ENCODE results near the gene API5.

API5 gene

GRCh38 chr11:43360361-43361032, 48.7 kb downstream of the API5 start:
- no peak for DNase-seq

GRCh38 chr11:43366677-43367076, 54.9 kb downstream of the API5 start:
- DNase-seq: no peak

- no peak for DNase-seq
Measured at GRCh38 chr11:43367382-43368178, 55.8 kb downstream of the API5 start.

DNA sequence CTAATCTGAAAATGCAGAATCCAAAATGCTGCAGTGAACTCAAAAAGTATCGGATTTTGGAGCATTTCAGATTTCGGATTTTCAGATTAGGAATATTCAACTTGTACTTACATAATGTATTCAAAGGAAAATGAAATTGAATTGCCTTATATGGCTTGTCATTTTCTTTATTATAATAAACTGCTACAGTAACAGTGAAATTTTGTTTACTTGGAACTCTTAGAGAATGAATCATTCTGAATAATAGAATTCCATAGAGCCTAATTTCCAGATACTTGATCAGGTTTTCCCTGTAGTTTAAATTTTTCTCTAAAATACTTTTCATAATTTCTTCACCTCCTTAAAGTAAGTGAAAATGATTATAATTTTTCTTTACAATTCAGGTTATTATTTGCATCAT, 64.3 kb downstream of the API5 start:
- DNase-seq: no peak

- DNase-seq: no peak
Measured at GRCh38 chr11:43376594-43376993, 64.8 kb downstream of the API5 start.

DNA sequence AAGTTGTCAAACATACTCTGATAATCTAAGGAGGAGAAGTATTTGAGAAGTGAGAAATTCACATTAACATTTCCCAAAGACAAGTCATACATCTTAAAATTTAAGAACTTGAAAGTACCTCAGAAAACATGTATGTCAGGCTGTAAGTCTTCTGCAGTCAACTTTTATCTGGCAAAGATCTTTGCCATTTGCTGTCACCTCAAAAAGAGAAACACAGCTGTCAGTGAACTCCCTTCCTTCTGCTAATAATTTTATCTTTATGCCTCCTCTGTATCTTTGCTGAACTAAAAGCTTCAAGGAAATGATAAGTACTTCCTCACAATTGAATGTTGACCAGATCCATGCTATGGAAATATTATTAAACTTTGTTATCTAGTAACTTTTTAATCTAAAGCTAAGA, 65.6 kb downstream of the API5 start:
- no peak for DNase-seq

GRCh38 chr11:43378897-43379296, 67.1 kb downstream of the API5 start:
- no peak for DNase-seq

DNA sequence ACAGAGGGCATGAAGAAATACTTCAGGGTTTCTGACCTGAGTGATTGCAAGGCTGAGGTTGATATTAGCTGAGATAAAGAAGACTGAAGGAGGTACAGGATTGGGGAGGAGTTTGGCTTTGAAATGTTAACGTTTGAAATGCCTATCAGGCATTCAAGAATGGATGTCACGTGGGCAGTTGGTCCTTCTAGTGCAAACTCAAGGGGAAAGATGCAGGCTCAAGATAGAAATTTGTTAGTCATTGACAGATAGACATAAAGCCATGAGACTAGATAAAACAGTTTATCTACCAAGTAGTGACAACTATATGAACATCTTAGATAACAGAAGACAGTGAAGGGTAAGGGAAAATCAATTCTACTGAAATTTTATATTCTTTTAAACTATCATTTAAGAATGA, 70.0 kb downstream of the API5 start:
- no peak for DNase-seq

DNA sequence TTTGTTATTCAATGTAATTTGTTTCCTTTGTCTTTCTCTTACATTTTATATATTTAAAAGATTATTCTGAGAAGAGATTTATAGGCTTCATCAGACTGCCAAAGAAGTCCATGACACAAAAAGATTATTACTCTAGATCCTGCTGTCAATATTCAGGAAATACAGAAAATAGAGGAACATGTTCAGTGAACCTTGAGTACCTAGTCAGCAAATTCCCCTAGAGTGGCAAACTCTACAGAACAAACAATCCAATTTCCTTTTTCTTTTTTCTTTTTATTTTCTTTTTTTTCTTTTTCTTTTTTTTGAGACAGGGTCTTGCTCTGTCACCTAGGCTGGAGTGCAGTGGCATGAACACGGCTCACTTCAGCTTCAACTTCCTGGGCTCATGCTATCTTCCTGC, 70.8 kb downstream of the API5 start:
- no peak for DNase-seq

- DNase-seq: no peak
Measured at GRCh38 chr11:43384393-43384792, 72.6 kb downstream of the API5 start.

DNA sequence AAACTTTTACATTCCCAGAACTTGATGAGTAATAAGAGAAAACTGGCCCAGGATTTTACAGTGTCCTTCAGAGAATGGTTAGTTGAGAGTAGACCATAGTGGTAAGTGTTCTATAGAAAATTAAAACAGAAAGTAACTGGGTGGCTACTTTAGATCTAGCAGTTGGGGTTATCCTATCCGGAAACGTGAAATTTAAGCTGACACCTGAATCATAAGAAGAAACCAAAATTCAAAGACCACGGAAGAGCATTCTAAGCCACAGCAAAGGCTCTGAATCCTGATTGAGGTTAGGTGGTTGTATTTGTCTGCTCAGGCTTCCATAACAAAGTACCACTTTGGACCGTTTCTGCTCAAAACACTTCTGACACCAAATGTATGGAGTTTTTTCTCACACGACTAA, 80.9 kb downstream of the API5 start:
- DNase-seq: no peak

GRCh38 chr11:43393765-43394355, 82.1 kb downstream of the API5 start:
- no peak for DNase-seq
